Vagina (tissue), 2 donors: Measurements from ENCODE around the gene FAM131B.

ENCODE experiments used
- CTCF ChIP-seq, 3 experiments: fragments of 450-650 bp in 2 of 3; fragments of 200-600 bp in 1 of 3; sonication (generic) in 1 of 3; IDR thresholded peaks; one replicate each; pipeline ENCODE4 v1.5.1; 2017 to 2019; ENCODE audit warnings: antibody characterized with exemption in 3 of 3, mild to moderate bottlenecking in 2 of 3, moderate library complexity in 2 of 3
- POLR2A ChIP-seq, 2 donors: fragments of 450-650 bp; IDR thresholded peaks; one replicate each; pipeline ENCODE4 v1.6.1; 2017; ENCODE audit warnings: antibody characterized with exemption in 2 of 2, mild to moderate bottlenecking in 2 of 2, moderate library complexity in 2 of 2
- POLR2AphosphoS5 ChIP-seq, 2 donors: sonication (generic); formaldehyde crosslinking; IDR thresholded peaks; one replicate each; pipeline ENCODE4 v1.9.0; 2017; ENCODE audit warnings: antibody characterized with exemption in 2 of 2, mild to moderate bottlenecking in 2 of 2, low read depth in 1 of 2; ENCODE audit not compliant: insufficient read depth in 1 of 2

DNA sequence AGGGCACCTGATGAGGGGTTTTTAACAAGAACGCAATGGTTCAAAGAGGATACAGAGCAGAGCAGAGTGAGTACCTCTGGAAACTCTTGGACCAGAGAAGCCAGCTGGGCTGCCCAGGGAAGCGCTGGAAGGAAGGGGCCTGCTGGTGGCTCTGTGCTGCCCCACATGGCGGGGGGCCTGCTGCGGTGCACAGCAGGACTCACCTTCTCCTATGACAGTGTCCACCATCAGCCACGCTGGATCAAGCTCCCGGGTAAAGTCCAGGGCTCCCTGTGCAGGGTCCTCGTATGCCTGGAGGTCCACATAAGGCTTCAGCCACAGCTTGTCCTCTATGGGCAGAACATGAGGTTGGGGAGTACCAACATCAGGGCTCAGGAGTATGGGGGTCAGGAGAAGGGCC lies 33.7 kb upstream of the FAM131B start:
- no peak for TF ChIP-seq CTCF (IDR thresholded peaks at IDR 0.05)
- no peak for TF ChIP-seq POLR2A (IDR thresholded peaks at IDR 0.05)
- no peak for TF ChIP-seq POLR2AphosphoS5 (IDR thresholded peaks at IDR 0.05; ENCODE audit: insufficient read depth in 1 of 2, low read depth in 1 of 2)
